NOMO-1 (cell line): ENCODE results near the gene KCNJ16.
A peak's percentile ranks its signal among the peaks of the same experiment; 100 is the strongest.

Experiments used
- DNase-seq, 2 experiments: peaks; one replicate each; lab custom pipeline; 2025; ENCODE audit not compliant: unreplicated experiment in 2 of 2; lab: John Stamatoyannopoulos, UW

KCNJ16 gene

DNA sequence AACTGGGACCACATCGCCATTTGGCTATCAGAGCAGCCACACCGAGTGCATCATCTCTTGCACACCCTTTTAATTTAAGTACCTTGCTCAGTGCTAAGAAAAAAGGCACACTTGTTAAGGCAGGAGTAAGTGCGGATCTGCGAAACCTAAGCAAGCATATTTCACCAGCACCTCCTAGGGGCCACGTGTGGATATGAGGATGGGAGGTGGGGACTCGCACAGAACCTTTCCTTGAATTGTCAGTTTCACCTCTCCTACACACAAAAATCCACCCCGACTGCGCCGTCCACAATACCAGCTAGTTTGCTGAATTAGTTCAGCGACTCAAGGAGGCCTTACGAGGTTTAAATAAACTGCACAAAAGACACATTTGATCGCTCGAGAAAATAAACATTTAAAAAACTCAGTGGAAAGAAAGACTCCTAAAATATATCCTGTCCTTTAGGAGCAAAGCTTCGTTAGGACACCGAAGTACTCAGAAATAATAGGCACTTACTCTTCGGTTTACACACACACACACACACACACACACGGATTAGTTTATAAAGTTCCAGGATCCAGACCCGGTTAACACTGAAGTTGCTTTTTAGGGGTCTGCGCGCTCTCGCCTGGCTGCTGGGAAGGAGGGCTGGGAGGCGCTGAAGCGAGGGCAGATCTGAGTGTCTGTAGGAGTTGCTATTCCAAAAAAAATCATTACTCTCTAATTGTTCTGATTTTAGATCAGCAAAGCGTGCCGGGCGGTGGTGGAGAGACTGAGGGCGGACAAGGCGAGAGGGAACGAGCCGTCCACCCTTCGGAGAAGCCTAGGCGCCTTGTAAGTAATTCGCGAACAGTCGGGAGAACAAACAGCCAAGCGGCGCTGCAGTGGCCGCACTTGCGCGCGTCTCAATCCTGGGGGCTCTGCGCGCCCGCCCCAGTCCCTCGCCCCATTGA is 93.3 kb downstream of the KCNJ16 start:
- peak; percentile 76 to 79 for DNase-seq

DNA sequence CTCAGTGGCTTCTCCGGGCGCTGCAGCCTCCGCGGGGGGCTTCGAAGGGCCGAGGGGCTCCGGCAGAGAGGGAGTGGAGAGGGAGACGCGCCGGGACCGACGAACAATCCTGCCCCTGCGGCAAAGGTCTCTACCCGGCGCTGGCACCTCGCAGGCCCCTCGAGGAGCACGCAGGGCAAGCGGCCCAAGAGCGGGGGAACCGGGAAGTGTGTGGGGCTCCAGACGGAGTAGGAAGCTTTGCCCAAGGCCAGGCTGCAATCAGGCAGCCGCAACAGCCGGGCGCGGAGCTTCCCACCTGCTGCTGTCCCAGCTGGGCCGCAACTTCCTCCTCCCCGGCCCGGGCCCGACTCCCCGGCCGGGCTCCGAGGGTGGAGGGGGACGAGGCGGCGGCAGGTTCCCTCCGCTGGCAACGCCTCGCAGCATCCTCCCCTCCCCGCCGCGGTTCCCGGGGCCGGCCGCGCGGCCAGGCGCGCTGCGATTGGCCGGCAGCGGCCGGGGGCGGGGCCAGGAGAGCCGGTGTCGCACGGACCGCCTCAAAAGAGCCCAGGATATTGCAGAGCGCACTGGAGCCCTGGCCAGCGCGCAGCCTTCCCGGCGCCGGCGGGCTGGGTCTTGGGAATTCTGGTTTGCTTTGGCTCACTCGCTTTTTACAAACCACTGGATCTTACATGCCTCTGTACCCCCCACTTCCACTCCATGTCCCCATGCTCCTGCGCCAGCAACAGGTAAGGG is 94.1 kb downstream of the KCNJ16 start, which contains the start of gene KCNJ2:
Gene KCNJ2, plus strand, starts transcription at position 556 of the 732 bp plus-strand sequence. CDS start 5,508 bp downstream, outside the sequence.
- DNase-seq: peak; percentile 91 to 96

DNA sequence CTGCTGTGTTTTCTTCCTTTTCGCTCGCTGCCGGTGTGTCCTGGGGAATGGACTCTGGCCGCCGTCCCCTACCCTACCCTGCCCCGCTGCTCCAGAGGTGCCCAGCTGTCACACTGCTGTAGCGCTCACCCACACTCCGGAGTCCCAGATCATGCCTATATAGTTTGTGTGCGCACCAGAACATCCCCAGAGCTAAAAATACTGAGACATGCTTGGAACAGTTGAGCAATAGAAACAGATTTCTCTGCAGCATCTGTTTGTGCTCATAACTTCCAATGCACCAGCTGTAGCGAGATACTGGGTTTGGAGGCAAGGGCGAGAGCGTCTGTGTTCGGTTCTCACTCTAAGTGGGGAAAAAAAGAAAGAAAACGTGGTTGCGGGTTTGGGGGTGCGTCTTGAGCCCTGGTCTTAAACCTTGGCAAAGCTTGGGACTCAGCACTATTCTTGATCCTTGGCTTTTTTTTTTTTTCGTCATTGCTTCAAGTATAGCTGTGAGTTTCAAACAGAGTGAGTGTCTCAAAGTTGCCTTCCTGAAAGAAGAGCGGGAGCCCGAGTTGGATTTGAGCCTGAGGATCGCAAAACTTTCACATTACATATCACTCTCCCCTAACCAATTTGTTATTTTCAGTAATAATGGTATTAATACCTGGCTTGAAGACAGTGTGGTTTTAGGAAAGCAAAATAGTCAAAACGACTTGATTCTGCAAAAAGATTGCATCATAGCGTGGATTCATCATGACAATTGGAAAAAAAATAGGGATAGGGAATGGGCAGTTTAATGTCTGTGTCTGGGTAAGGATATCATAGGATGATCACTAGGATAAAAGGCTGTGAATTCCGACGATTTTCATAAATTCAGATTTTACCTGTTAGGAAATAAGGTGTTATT is 94.9 kb downstream of the KCNJ16 start:
- peak; percentile 32 to 39 for DNase-seq

DNA sequence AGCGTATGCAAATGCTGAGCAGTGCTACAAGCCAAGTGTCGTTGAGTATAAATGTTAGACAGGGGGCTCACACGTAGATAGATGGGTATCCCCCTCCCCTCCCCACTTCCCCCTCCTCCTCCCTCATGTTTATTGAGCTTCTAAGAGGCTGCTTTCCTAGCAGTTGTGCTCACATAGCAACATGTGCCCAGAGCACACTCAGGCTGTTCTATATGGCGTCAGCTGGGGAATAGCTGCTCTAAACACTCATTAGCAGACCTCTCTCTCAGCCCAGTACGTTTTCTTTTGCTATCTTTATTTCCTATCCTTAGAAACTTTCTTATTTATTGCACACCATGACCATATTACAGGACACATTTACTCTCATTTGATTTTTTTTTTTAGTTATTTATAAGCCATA is 96.1 kb downstream of the KCNJ16 start:
- DNase-seq: no peak

DNA sequence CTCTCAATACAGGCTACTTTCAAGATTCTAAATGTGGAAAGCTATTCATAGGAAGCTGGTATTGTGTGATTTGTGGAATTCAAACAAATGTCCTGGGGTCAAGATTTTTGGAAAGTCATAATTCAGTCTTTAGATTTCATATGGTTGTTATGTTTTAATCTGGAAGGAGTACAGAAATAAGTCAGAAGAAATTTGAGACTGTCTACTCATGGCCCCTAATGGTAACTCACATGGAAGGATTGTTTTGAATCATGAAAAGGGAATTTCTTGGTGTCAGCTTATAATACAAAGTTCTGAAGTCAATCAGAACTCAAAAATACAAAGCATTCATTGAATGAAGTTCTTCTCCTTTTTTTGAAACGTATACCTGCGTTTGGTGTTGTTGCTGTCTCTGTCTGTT is 97.4 kb downstream of the KCNJ16 start:
- no peak for DNase-seq

DNA sequence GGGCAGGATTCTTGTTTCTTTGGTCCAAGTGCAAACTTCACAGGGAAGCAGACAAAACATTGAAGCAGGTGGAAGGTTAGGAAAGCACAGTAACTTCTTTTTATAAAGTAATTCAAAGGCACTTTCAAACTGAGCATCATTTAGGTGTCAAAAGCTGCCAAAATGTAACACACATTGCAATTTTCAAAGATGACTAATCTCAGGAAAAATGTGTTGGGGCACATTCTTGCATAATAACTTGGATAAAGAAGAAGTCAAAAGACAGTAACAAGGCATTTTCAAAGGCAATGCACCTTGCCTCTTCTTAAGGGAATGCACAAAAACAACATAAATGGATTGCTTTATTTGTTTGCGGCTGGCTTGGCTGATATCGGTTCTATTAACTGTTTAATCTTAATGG is 97.9 kb downstream of the KCNJ16 start:
- DNase-seq: peak; percentile 55 to 60

DNA sequence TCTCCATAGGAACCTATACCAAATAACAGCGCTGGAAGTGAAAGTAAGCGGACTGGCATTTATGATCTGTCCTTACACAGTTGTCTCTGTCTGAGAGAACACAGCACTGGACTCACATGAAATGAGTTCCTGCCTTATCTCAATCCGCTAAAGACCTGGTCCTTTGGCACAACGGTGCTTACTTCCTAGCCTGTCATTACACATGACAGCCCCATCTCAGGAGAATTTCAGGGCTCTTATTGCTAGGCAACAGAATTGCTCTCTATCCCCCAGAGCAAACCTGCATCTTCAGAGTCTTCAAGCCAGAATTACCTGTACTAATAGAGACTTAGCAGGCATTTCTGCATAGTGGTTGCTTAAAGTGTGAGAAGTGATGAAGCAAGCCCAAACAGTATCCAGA is 98.7 kb downstream of the KCNJ16 start:
- no peak for DNase-seq

DNA sequence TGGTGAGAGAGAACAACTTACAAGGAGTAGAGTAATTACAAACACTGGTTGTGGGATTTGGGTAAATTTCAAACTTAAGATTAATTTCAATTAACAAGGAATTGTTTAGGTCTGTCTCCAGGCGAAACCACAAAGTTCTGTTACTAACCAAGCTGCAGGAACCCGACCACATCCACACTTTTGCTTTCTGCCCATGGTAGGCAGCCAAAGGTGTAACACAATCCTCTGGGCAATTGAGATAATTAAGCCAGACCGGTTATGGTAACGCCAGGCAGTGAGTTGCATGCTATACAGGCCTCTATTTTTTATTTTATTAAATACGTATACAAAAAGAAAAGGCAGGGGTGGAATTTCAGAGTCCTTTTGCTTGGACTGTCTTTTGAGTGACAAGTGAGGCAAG is 106.4 kb downstream of the KCNJ16 start:
- DNase-seq: no peak

DNA sequence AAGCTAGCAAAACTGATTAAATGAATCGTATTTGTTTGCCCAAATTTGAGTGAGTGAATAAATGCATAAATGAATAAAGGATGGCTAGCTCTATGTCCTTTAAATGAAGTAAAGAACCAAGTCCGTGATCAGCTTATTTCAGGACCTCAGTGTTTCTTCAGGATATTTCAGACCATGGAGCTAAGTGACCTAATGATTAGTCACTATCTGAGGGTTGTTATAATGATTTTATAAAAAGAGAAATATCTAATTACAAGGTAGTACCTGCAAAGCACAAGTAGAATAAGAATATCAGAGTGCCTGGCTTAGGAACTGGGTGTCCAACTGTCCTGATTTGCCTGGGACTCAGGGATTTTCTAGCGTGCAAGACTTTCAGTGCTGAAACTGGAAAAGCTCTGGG is 106.8 kb downstream of the KCNJ16 start:
- DNase-seq: no peak

DNA sequence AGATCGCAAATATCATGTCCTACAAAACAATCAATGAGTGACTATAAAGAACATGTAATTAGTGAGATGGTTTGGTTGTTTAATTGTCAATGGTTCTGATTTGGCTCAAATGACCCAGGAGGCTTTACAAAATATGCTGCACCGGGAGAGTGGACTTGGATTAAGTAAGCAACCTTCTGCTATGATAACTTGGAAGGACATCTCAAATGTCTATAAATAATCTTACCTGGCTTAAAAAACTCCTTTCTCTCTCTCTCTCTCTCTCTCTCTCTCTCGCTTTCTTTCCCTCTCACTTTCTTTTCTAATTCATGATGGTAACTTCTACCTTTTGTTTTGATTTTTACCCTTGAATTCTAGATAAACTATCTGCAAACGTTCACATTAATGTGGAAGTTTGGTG is 108.5 kb downstream of the KCNJ16 start:
- DNase-seq: no peak

DNA sequence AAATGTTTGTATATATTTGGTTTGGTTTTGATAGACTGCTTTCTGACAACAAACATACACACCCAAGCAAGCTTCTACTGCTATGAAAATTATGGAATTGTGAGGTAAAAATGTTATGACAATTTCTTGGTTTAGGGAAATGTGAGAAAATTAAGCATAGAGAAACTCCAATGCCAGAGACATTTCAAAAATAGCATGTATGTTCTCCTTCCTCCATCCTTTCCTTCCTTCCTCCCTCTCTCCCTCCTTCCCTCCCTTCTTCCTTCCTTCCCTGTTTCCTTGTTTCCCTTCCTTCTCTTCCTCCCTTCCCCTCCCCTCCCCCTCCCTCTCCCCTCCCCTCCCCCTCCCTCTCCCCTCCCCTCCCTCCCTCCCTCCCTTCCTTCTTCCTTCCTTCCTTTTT is 109.2 kb downstream of the KCNJ16 start:
- DNase-seq: no peak

DNA sequence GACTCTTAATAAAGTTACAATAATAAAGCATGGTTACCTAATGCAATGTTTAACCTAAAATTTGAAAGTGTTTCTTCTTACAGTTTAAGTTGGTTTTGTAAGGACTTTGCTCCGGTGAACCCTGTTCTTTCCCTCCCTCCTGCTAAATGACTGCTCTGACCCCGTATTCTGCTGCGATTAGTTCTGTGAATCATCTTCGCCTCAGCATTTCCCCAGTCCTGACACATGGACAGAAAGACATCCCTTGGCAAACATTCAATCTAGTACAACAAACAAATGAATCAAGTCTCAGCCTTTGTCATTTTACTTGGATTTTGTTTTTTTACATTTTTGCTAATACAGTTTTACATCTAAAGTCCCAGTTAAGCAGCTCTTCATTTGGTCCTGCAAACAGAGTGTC is 109.7 kb downstream of the KCNJ16 start:
- no peak for DNase-seq
